DND-41 (cell line): ENCODE results near the gene CCDC91.

ENCODE experiments used
- EZH2 ChIP-seq: IDR thresholded peaks from 3 replicates; pipeline ENCODE4 v1.6.1; 2012; ENCODE audit warnings: borderline replicate concordance, low read depth, mild to moderate bottlenecking, moderate library complexity, low read length, inconsistent platforms; ENCODE audit not compliant: severe bottlenecking
- TF ChIP-seq, protein P1 (sequence below): IDR thresholded peaks from 2 replicates; pipeline ENCODE4 v1.5.1; 2012; ENCODE audit warnings: borderline replicate concordance, low read length, moderate library complexity, mild to moderate bottlenecking; ENCODE audit not compliant: poor library complexity, severe bottlenecking; ENCODE audit errors: extremely low read depth

GRCh38 chr12:28226705-28227104, 36.4 kb downstream of the CCDC91 start:
- TF ChIP-seq, protein P1, sequence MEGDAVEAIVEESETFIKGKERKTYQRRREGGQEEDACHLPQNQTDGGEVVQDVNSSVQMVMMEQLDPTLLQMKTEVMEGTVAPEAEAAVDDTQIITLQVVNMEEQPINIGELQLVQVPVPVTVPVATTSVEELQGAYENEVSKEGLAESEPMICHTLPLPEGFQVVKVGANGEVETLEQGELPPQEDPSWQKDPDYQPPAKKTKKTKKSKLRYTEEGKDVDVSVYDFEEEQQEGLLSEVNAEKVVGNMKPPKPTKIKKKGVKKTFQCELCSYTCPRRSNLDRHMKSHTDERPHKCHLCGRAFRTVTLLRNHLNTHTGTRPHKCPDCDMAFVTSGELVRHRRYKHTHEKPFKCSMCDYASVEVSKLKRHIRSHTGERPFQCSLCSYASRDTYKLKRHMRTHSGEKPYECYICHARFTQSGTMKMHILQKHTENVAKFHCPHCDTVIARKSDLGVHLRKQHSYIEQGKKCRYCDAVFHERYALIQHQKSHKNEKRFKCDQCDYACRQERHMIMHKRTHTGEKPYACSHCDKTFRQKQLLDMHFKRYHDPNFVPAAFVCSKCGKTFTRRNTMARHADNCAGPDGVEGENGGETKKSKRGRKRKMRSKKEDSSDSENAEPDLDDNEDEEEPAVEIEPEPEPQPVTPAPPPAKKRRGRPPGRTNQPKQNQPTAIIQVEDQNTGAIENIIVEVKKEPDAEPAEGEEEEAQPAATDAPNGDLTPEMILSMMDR: no peak
- TF ChIP-seq EZH2: no peak
